Fibroblast of lung (primary cell): ENCODE measurements around the gene FGFBP2. TPM values are rescaled to one million over a fixed set of nuclear protein-coding genes. Genes with fewer than 3 reads are reported as not detected.

Source experiments
- DNase-seq, 2 donors: peaks; one replicate each; pipeline versions ENCODE4 v3.0.0 to v3.0.0-alpha.2; 2010; ENCODE audit warnings: low read depth in 2 of 2
- H2AFZ ChIP-seq: 2 replicates; pipeline ENCODE4 v1.5.1; 2012; ENCODE audit warnings: low read length, control low read depth, inconsistent platforms
- H3K27ac ChIP-seq: 2 replicates; pipeline ENCODE4 v1.5.1; 2011; ENCODE audit warnings: low read length, control low read depth; ENCODE audit not compliant: insufficient read depth
- H3K27me3 ChIP-seq: 2 replicates; pipeline ENCODE4 v1.5.1; 2011; ENCODE audit warnings: mild to moderate bottlenecking, low read length; ENCODE audit not compliant: control insufficient read depth, insufficient read depth
- H3K36me3 ChIP-seq: 2 replicates; pipeline ENCODE4 v1.5.1; 2011; ENCODE audit warnings: low read length; ENCODE audit not compliant: control insufficient read depth, insufficient read depth
- H3K4me1 ChIP-seq: 2 replicates; pipeline ENCODE4 v1.5.1; 2011; ENCODE audit warnings: low read length; ENCODE audit not compliant: control insufficient read depth, insufficient read depth; ENCODE audit errors: extremely low read depth
- H3K4me2 ChIP-seq: 2 replicates; pipeline ENCODE4 v1.5.1; 2011; ENCODE audit warnings: low read length, control low read depth; ENCODE audit not compliant: insufficient read depth; ENCODE audit errors: extremely low read depth
- H3K4me3 ChIP-seq, 4 experiments: fragments of 200-600 bp in 1 of 4; sonication (generic) in 1 of 4; replicated peaks in 1 of 4; 2 replicates each; pipeline ENCODE4 v1.5.1; 2011 to 2016; ENCODE audit warnings: low read length in 4 of 4, low read depth in 3 of 4, mild to moderate bottlenecking in 3 of 4, control low read depth in 2 of 4, inconsistent platforms in 1 of 4, mixed read lengths in 1 of 4; ENCODE audit not compliant: insufficient read depth in 1 of 4; ENCODE audit errors: control extremely low read depth in 1 of 4
- H3K79me2 ChIP-seq: 2 replicates; pipeline ENCODE4 v1.5.1; 2012; ENCODE audit warnings: mild to moderate bottlenecking, low read length, inconsistent platforms; ENCODE audit not compliant: control insufficient read depth, insufficient read depth
- H3K9ac ChIP-seq: 2 replicates; pipeline ENCODE4 v1.5.1; 2011; ENCODE audit warnings: mild to moderate bottlenecking, low read length, control low read depth; ENCODE audit not compliant: insufficient read depth
- H3K9me3 ChIP-seq: 2 replicates; pipeline ENCODE4 v1.5.1; 2012; ENCODE audit warnings: low read depth, low read length; ENCODE audit not compliant: control insufficient read depth, insufficient read depth
- H4K20me1 ChIP-seq: 2 replicates; pipeline ENCODE4 v1.5.1; 2011; ENCODE audit warnings: low read length; ENCODE audit not compliant: control insufficient read depth, insufficient read depth; ENCODE audit errors: extremely low read depth
- EZH2 ChIP-seq: IDR thresholded peaks from 2 replicates; pipeline ENCODE4 v1.5.1; 2012; ENCODE audit warnings: low read length, control low read depth, mild to moderate bottlenecking; ENCODE audit errors: missing control alignments
- polyA plus RNA-seq, 2 donors: library from polyadenylated mRNA; depleted of rRNA in 1 of 2; stranded (reverse) in 1 of 2; unstranded in 1 of 2; fragments of >200 nt; gene quantifications; 2 replicates each; pipeline ENCODE4 v1.2.1, GENCODE V29; 2011 to 2012; ENCODE audit warnings: missing spikeins in 1 of 2
- total RNA-seq: library from RNA; depleted of rRNA; stranded (reverse); fragments of >200 nt; gene quantifications from 2 replicates; pipeline ENCODE4 v1.2.1, GENCODE V29; 2014
- TF ChIP-seq, protein P1 (sequence below), 2 donors: IDR thresholded peaks in 1 of 2; conservative IDR thresholded peaks in 1 of 2; 1 replicate in 1 of 2; 2 replicates in 1 of 2; pipeline ENCODE4 v1.5.1; 2011 to 2012; ENCODE audit warnings: low read length in 2 of 2, control low read depth in 1 of 2, inconsistent platforms in 1 of 2, low read depth in 1 of 2, mild to moderate bottlenecking in 1 of 2

The FGFBP2 gene
- total and polyA plus RNA-seq, 2 donors (not counting 1 experiment from before 2014, with no cell fraction given): 0.09 TPM; not detected in 1

DNA sequence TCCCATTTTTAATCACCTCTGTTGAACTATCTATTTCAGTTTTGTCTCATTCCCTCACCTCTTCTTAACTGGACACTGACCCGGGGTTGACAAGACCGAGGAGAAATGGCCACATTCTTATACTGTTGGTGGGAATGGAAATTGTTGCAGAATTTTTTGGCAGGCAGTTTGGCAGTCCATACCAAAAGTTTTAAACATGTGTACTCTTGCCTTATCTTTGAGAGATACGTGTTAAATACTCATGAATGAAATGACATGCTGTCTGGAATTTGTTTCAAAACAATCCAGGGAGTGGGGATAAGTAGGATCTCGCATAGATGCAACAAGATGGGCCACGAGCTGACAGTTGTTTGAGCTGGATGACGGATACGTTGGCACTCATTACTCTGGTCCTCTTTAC is 36.5 kb downstream of the FGFBP2 start:
- Histone ChIP-seq H4K20me1 (no peaks in the 10 kb centered on the region), H2AFZ (no peak overlapping the region), H3K79me2 (no peaks in the 10 kb centered on the region), H3K4me3 (no peak overlapping the region), H3K4me2 (no peak overlapping the region), H3K36me3 (no peaks in the 10 kb centered on the region), H3K9ac (no peak overlapping the region), H3K27me3 (no peaks in the 10 kb centered on the region), H3K27ac (no peak overlapping the region), H3K4me1 (peaks cover 4% of the 10 kb centered on the region), H3K9me3 (no peaks in the 10 kb centered on the region)
- no peak for TF ChIP-seq EZH2
- TF ChIP-seq, protein P1, sequence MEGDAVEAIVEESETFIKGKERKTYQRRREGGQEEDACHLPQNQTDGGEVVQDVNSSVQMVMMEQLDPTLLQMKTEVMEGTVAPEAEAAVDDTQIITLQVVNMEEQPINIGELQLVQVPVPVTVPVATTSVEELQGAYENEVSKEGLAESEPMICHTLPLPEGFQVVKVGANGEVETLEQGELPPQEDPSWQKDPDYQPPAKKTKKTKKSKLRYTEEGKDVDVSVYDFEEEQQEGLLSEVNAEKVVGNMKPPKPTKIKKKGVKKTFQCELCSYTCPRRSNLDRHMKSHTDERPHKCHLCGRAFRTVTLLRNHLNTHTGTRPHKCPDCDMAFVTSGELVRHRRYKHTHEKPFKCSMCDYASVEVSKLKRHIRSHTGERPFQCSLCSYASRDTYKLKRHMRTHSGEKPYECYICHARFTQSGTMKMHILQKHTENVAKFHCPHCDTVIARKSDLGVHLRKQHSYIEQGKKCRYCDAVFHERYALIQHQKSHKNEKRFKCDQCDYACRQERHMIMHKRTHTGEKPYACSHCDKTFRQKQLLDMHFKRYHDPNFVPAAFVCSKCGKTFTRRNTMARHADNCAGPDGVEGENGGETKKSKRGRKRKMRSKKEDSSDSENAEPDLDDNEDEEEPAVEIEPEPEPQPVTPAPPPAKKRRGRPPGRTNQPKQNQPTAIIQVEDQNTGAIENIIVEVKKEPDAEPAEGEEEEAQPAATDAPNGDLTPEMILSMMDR (conservative IDR thresholded peaks at IDR 0.05 in 1 of 2, IDR thresholded peaks at IDR 0.05 in 1 of 2; ENCODE audit: low read depth in 1 of 2, low read length in 2 of 2): no peak
- peak in 1 of 2 donors; percentile 52 for DNase-seq

DNA sequence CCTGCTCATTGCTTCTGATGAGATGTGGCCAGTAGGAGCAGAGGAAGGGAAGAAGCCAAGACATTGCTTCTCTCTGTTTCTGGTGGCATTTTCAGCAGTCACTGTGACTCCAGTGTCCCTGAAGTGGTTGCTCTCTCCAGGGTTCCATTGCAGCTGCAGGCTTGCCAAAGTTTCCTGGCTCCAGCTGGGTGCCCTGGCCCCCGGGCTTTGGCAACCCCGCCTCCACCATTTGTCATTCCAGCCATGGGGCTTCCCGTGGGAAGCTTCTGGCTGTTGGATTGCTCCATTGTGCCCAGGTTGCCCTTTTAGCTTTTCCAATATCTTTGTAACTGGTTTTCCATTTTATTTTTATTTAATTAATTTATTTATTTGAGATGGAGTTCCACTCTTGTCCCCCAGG is 37.1 kb downstream of the FGFBP2 start:
- Histone ChIP-seq H3K27me3 (no peaks in the 10 kb centered on the region), H3K4me3 (no peak overlapping the region), H3K79me2 (no peaks in the 10 kb centered on the region), H3K9ac (no peak overlapping the region), H2AFZ (no peak overlapping the region), H3K27ac (no peak overlapping the region), H3K4me1 (peaks cover 8% of the 10 kb centered on the region), H3K9me3 (no peaks in the 10 kb centered on the region), H3K4me2 (no peak overlapping the region), H3K36me3 (no peaks in the 10 kb centered on the region), H4K20me1 (no peaks in the 10 kb centered on the region)
- no peak for TF ChIP-seq EZH2
- TF ChIP-seq, protein P1 (conservative IDR thresholded peaks at IDR 0.05 in 1 of 2, IDR thresholded peaks at IDR 0.05 in 1 of 2; ENCODE audit: low read depth in 1 of 2, low read length in 2 of 2): no peak
- DNase-seq: no peak

DNA sequence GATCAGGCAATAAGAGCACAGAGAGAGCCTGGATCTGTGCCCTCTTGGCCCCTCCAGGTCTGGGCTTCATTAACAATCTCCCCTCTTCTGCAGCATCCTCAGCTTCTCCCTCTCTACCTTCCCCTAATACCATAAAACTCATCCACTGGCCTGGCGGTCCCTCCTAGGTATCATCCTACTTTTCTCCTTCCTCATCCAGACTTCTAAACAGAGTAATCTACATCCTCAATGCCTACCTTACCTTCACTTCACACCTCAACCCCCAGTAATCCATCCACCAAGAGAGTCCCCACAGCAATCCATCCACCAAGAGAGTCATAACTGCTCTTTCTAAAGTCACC is 41.4 kb downstream of the FGFBP2 start:
- Histone ChIP-seq H3K9me3 (no peaks in the 10 kb centered on the region), H3K4me1 (peaks cover 16% of the 10 kb centered on the region), H3K27ac (peak overlapping the region; percentile 70), H4K20me1 (no peaks in the 10 kb centered on the region), H3K4me2 (peak overlapping the region; percentile 63), H3K79me2 (no peaks in the 10 kb centered on the region), H3K9ac (no peak overlapping the region), H3K36me3 (no peaks in the 10 kb centered on the region), H3K4me3 (no peak overlapping the region), H2AFZ (no peak overlapping the region), H3K27me3 (no peaks in the 10 kb centered on the region)
- DNase-seq: no peak
- TF ChIP-seq, protein P1 (conservative IDR thresholded peaks at IDR 0.05 in 1 of 2, IDR thresholded peaks at IDR 0.05 in 1 of 2; ENCODE audit: low read depth in 1 of 2, low read length in 2 of 2): no peak
- TF ChIP-seq EZH2: no peak
